DMS53 (cell line): Measurements from ENCODE around the gene KRT37.
A peak's percentile ranks its signal among the peaks of the same experiment; 100 is the strongest.
"Not testable (repeated sequence)": the region's sequence is repeated elsewhere in the genome, so short reads cannot be mapped to it uniquely, and the experiment has no call there.

Experiments
- DNase-seq: peaks from one replicate; lab custom pipeline; 2025; lab: John Stamatoyannopoulos, UW

The KRT37 gene

DNA sequence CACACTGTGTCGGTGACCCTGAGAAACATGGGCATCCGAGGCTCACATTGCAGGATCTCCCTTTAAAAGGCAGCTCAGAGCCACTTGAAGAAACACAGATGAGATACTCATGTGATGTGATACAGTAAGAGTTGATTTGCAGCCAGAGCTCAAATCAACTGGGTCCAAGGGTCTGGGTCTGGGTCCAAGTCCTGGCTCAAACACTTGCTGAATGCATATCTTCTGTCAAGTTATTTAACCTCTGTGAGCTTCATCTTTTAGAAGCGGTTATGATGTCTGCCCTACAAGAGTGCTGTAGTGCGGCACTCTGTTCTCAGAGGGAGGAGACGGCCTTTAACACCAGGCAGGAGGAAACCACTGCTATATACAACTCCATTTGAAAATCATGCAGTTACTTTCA lies 10.0 kb upstream of the KRT37 start:
- no peak for DNase-seq

DNA sequence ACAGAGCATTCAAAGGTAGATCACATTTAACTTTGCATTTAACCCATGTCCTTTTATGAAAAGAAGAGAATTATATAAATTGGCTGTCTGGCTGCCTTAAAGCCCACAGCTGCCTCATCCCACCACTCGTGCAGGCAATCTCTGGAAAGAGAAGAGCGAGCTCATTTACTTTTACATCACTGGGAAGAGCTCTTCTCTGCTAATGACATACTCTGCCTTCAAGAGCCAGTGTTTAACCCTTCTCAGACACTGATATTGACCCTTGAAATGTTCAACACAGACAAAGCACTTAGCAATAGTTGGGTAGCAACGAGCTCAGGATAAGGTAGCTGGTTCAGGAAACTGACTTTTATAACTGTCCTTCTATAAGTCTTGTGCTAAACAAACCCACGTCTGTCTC lies 9.6 kb upstream of the KRT37 start:
- DNase-seq: no peak

DNA sequence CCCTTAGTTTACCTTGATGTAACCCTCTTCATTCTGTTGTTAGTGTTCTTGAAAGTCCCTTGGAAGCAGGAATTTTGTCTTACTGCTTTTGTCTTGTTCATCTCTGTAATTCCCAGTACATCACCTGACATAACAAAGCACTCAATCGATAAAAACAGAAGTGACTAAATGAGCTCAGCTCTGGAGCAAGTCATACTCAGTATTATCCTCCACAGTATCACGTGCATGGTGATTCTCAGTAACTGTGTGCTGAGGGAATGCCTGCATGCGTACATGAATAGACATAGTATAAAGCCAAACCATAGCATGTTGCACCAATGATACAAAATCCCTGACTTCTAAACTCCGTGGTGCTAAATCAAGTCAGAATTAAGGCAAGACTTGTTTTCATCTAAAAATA lies 9.2 kb upstream of the KRT37 start:
- no peak for DNase-seq

DNA sequence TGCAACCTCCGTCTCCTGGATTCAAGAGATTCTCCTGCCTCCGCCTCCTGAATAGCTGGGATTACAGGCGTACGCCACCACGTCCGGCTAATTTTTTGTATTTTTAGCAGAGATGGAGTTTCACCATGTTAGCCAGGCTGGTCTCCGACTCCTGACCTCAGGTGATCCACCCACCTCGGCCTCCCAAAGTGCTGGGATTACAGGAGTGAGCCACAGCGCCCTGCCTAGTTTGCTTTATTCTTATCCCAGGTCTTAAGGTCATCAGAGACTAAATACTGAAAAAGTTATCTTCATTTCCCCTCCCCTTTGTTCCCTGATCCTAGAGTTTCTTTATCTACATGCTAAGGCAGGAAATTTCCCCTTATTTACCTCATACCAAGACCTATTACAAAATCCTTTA lies 6.0 kb upstream of the KRT37 start:
- not testable (repeated sequence) for DNase-seq

DNA sequence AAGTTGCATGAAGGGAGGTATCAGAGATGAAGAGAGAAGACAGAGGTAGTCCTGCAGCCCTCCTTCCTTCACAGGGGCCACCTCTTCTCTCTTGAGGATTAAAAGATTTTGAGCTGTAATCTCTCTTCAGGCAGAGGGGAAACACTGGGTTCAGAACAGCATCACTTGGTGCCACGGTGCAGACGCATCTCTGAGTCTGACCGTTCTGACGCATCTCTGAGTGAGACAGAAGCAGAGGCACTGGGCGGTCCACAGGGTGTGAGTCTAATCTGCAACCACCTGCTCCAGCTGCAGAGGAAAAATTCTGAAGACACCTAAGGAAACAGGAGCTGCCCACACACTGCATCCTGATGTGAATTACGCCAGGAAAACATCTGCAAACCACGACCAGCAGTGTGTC lies 5.3 kb upstream of the KRT37 start:
- no peak for DNase-seq

DNA sequence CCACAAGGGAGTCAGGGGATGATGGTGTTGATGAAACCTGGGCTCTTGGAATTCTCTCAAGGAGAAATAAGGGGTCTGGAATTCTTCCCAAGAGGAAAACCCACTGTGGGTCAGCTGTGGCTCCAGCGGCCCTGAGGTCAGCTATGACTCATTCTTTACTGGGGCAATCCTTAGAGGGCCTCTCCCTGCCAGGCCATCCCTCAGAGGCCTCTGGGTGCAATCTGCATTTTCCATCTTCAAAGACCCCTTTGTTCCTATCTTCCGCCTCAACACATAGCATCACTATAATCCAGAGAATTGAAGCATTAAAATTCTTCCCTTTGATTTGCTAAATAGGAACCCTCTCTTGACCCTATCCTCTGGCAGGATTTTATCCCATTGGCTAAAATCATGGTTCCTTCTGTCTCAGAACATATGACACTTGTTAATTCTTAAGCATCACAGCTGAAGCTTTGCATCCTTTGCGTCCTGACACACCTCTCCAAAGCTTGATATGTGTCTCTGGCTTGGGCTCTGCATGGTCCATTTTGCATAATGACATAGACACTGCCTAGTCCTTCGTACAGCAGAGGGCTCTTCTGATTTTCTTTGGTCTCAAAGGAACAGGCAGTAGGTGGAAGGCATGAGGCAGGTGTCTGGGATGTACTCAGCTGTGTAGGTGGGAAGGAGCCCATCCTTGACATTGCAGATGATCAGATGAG lies 4.4 kb upstream of the KRT37 start:
- no peak for DNase-seq

DNA sequence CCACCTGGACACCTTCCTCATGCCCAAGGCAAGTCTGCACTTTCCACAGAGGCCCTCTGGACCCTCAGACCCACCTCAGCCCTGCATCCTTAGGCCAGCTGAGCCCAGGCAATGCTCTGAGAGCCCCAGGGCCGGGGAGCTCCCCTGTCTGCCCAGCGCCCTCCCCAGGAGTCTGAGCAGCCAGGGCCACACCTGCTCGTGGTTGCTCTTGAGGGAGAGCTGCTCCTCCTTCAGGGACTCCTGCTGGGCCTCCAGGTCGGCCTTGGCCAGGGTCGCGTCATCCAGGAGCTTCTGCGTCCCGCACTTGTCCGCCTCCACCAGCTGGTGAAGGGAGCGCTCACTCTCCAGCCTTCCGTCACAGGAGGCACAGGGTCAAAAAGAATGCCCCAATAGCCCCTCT lies 1.8 kb downstream of the KRT37 start:
- not testable (repeated sequence) for DNase-seq

DNA sequence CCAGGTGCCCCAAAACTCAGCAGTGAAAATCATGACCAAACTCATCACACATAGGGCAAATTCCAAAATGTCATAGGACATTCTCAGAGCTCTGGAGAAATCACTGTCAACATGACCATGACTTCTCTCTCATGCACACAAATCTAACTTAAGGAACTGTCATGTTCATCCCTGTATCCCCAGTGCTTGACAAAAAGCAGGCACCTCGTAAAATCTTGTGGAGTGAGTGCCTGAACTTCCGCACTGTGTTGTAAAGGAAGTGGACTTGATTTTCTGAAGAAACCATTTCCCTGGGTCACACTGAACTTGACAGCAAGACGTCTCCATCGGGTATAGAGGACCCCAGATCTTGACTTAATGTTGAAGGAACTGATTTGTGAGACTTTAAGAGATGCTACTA lies 2.8 kb downstream of the KRT37 start:
- DNase-seq: no peak

DNA sequence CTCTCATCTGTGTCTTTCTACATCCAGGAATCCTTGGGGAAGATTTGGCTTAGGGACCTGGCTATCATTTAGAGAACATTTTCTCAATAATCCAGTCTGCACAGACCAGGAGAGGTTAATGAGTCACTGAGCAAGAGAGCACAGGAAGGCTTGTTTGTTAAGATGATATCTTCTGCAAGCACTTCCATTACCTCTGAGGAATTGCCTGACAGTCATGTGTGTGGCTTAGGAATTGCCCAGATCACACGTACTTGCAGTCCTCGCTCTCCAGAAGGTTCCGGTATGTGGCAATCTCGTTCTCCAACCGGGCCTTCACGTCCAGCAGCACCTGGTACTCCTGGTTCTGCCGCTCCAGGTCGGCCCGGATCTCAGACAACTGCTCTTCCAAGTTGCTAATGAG lies 3.3 kb downstream of the KRT37 start:
- peak; percentile 5 for DNase-seq

DNA sequence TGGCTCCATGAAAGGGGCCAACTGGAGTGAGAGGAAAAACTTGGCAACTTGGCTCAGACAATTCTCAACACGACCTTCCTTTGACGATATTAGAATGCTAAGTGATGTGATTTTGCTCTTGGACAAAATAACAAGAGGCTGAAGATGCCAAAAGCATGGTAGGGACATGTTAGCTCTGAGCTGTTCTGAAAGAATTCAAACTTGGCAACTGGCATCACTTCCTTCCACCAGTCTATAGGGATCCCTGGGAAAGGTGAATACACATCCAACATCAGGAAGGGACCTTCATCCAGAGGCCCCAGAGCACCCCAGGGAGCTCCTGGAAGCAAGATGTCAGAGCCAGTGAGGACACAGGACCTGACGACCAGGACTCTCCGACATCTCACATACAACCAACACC lies 4.3 kb downstream of the KRT37 start:
- DNase-seq: no peak

DNA sequence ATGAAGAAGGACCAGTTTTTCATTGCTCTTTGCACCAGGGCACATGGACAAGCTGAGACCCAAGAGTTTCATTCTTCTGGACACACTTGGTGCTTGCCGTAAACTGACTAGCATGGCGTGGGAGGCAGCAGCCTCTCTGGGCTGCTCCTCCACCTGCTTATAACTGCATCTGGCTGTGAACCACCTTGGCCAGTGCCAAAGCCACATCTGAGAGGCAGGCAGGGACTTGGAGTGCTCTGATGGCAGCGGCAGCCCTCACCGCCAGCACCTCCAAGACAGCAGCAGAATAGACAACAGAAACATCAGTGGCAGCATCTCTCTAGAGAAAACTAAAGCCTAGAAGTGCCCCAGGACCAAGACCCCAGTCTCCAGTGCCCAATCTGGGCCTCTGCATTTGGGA lies 4.7 kb downstream of the KRT37 start:
- no peak for DNase-seq

DNA sequence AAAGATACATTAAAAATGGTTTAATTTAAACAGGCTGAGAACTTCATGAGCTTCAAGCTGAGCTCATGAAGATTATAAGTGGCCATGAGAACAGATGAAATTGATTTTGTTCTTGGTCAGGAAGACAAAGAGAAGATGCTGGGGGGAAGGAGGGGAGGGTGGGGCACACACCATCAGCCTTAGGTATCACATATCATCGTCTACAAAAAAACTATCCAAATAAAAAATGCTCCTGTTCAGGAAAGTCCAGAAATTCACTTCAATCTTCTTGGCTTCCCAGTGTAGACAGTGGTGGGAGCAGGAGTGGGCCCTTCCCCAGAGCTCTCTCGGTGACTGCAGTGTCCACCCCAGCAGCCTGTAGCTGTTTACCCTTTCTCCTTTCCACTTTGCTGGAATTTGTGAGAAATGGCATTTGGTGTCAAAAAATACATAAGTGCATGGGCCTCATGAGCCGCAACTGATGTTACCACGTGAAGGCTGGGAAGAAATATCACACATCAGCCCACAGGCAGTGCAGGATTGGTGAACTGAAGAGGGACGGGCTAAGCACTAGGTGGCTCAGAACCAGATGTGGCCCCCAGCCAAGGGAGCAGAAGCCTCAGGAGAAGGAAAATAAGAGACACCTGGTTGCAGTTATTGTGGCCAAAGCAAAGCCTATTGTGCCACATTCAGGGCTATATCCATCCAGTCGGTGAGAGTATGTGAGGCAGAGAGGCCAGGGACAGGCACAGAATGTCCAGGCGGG lies 6.1 kb downstream of the KRT37 start:
- DNase-seq: no peak

DNA sequence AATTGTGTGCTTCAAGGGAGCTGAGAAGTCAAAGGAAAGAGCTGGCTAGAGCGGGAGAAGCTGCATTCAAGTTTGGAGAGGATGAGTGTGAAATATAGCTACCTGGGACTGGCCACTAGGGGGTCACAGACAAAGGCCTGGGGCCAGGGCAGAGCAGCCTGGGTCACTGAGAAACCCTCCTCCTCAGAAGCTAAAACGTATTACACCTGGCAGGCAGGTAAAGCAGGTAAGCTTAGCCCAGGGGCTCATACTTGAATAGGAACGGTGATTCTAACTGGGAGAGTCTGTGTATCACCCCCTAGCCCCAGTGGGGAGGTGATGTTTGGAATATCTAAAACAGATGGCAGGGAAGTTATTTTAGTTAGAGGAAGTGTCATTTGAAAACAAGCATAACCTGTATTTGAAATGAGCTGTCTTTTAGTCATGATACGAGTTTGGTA lies 6.8 kb downstream of the KRT37 start:
- peak; percentile 55 for DNase-seq

DNA sequence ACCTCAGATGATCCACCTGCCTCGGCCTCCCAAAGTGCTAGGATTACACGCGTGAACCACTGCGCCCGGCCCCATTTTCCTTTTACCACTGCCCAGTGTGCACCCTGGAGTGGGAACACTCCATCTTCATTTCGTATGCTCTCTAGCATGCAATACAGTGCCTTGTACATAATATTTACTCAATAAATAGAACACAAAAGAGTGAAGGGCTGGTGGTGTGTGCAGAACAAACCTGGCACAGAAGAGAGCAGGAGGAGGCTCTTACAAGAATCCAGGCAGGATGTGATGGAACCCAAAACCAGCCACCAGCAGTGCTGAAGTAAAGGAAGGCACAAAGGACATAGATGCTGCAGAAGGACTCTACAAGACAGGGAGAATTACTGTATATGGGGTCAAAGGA lies 7.3 kb downstream of the KRT37 start:
- peak; percentile 62 for DNase-seq

DNA sequence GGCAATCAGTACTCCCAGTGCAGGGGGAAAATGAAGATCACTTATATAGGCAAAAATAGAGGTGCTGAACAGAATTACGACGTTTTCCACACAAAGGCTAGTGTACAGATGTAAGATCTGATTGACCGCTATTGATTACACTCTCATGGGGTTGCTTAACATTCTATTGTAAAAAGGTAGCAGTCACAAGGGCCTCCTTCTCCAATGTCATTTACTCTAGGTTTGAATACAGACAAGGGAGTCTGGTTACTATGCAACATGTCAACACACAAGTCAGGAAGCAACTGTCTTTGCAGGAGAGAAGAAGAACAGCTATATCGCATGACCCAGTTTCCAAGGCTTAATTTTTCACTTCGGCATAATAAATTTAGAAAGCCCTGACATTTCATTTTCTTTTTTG lies 7.9 kb downstream of the KRT37 start:
- peak; percentile 43 for DNase-seq

DNA sequence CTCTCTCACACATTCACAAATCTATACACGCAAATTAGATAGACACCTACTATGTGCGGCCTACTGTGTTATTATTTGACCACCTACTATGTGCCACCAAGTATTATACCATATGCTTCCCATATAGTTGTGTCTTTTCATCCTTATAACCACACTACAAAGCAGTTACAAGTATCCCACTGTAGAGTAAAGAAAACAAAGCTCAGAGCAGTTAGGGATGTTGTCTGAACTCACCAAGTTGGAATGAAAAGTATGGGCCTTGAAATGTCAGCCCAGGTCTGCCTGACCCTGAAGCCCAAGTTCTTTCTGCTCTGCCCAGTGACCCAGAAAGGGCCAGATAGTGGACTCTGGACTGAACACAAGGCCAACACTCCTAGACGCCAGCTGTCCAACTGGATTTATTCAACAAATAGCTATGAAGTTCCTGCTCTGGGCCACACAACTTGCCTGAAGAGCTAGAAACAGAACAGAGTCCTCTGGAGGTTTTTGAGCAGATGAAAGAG lies 8.5 kb downstream of the KRT37 start:
- DNase-seq: peak; percentile 6

DNA sequence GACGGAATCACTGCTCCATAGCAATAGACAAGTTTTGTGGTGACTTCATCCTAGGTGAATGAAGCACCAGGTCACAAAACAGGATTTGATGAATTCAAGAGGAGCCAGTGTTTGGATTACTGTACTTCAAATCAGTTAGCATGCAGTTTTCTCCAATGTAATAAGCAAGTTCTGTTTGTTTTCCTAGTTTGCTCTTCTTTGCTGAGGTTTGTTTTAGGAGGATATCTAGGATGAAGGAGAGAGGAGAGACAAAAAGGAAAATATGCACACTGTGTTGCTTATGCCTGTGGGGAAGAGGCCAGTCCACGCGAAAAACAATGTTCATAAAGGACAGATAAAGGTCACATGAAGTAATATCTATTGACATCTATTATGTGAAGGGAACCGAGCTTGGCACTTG lies 9.0 kb downstream of the KRT37 start:
- DNase-seq: peak; percentile 51

DNA sequence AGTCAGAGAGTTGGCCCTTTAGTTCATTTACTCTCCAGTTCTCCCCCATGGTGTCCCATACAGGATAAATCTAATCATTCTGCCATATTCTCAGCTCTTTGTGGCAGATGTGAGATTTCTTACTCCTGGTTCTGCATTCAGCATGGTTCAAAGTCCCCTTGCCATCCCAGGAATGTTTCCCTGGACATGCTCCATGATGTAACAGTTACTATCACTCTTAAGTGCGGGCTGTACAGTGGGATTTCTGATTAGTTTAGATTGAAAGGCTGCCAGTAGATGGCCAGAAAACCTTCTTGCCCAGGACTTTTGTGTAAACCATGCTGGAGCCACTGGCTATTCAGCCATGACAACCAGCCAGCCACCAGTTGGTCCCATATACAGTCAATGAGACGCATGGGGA lies 10.4 kb downstream of the KRT37 start:
- no peak for DNase-seq

DNA sequence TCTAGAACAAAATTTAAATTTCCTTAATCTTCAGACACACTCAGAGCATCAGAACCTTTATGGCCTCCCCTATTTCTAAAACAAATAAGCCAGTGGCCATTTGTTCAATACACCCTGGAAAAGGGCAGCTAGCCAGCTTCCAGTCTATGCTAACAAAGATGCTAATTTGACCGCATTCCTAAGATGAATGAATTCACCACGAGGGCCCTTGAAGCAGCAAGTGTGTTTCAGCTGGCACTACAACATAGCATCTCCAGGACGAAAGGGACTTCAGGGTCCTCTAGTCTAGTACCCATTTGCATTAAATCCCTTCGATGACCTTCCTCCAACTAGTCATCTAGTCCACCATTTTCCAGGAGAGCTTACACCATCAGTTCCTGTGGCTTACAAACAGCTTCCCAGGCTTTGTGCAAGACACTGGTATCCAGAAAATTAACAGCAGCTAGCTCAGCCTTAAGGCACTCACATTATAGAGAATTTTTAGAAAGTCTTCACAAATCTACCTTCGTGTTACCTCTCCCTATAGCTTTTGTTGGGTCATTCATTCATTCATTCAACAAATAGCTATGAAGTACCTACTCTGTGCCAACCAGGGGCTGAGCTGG lies 10.9 kb downstream of the KRT37 start:
- no peak for DNase-seq

DNA sequence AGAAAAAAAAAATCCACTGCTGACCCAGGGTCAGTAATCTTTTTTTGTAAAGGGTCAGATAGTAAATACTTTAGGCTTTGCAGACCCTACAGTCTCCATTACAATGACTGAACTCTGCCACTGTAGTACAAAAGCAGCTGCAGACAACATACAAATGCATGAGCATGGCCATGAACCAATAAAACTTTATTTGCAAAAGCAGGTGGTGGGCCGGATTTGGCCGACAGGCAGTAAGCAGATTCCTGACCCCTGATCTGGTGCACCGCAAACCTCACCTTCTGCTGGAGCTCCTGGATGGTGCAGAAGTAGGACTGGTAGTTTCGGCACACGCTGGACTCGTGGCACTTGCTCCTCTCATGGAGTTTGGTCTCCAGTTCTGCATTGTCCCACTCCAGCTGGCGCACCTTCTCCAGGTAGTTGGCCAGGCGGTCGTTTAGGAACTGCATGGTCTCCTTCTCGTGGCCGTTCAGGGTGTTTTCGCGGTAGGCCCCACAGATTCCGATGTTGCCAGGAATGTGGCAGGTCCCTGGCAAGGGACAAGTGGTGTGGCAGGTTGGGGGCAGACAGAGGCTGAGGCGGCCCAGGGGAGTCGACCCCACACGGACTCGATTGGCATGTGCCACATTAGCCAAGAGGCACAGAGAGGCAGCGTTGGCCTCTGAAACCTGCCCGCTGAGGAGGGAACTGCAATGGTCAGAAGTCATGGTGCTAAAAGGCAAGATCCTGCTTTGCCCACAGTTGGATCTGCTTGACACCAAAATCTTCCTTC lies 13.1 kb downstream of the KRT37 start:
- DNase-seq: no peak

DNA sequence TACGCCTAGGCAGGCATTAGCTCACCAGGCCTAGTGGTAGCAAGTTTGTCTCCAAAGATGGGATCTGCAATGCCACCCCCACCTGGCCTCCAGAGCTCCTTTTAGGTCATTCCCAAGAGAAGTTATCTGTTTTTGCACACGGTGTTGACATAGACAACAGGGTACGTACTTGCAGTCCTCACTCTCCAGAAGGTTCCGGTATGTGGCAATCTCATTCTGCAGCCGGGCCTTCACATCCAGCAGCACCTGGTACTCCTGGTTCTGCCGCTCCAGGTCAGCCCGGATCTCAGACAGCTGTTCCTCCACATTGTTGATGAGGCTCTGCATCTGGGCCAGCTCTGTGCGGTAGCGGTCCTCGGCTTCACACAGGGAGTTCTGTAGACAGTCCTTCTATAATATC lies 17.2 kb downstream of the KRT37 start:
- DNase-seq: no peak

DNA sequence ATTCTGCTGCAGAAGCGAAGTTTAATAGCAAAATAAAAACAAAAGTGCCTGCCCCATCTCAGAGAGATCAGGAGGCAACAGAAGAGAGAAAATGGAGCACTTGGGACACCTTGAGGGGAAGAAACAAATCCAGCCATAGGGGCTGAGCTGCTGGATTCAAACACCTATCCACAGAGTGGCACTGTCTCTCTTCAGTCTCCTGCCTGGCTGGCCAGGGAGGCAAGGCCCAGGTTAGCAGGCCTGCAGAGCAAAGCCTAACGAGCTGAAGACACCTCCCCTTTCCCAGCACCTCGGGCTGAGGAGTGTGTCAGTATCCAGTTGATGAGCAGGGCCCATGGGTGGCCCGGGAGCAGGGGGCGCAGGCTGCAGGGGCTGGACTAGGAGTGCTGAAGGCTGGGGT lies 18.2 kb downstream of the KRT37 start:
- DNase-seq: no peak
